ENCODE measurements around the gene KRTAP9-3.
"Not testable (repeated sequence)": the region's sequence is repeated elsewhere in the genome, so short reads cannot be mapped to it uniquely, and the experiment has no call there.

Gene KRTAP9-3

GRCh38 chr17:41271323-41271722 lies 39.1 kb downstream of the KRTAP9-3 start:
- DNase-seq; H3K27me3 ChIP-seq (replicated peaks; ENCODE audit: control insufficient read depth, insufficient read depth, low read length, poor library complexity, severe bottlenecking); H3K27ac ChIP-seq (ENCODE audit: insufficient read depth, low read length, poor library complexity, severe bottlenecking); H3K4me3 ChIP-seq (ENCODE audit: insufficient read depth, low read depth, low read length, poor library complexity, severe bottlenecking); H3K36me3 ChIP-seq (ENCODE audit: control insufficient read depth, insufficient read depth, low read length); H3K4me1 ChIP-seq (ENCODE audit: control insufficient read depth, insufficient read depth, low read length, poor library complexity, severe bottlenecking); H3K9me3 ChIP-seq (ENCODE audit: control insufficient read depth, low read length): not testable (repeated sequence)

- Histone ChIP-seq H3K27ac (ENCODE audit: insufficient read depth, low read length, poor library complexity, severe bottlenecking) (no peak overlapping the region), H3K4me3 (ENCODE audit: insufficient read depth, low read depth, low read length, poor library complexity, severe bottlenecking) (no peak overlapping the region), H3K27me3 (replicated peaks; ENCODE audit: control insufficient read depth, insufficient read depth, low read length, poor library complexity, severe bottlenecking) (no peaks in the 10 kb centered on the region), H3K9me3 (ENCODE audit: control insufficient read depth, low read length) (no peaks in the 10 kb centered on the region), H3K4me1 (ENCODE audit: control insufficient read depth, insufficient read depth, low read length, poor library complexity, severe bottlenecking) (no peaks in the 10 kb centered on the region), H3K36me3 (ENCODE audit: control insufficient read depth, insufficient read depth, low read length) (no peaks in the 10 kb centered on the region)
- DNase-seq, result no peak
These were observed 39.6 kb downstream of the KRTAP9-3 start for GRCh38 chr17:41271858-41272257.

- H3K27ac ChIP-seq (ENCODE audit: insufficient read depth, low read length, poor library complexity, severe bottlenecking); H3K4me1 ChIP-seq (ENCODE audit: control insufficient read depth, insufficient read depth, low read length, poor library complexity, severe bottlenecking); H3K4me3 ChIP-seq (ENCODE audit: insufficient read depth, low read depth, low read length, poor library complexity, severe bottlenecking); DNase-seq; H3K9me3 ChIP-seq (ENCODE audit: control insufficient read depth, low read length); H3K36me3 ChIP-seq (ENCODE audit: control insufficient read depth, insufficient read depth, low read length); H3K27me3 ChIP-seq (replicated peaks; ENCODE audit: control insufficient read depth, insufficient read depth, low read length, poor library complexity, severe bottlenecking): not testable (repeated sequence)
These were observed 43.5 kb downstream of the KRTAP9-3 start, which contains the start of gene KRTAP9-7 for GRCh38 chr17:41275648-41276190. TSS of gene KRTAP9-7 (plus strand) at chr17:41275698. CDS start at chr17:41275698, 0 bp downstream.

- no peaks in the 10 kb centered on the region for H3K9me3 ChIP-seq (ENCODE audit: control insufficient read depth, low read length)
- no peak overlapping the region for H3K27ac ChIP-seq (ENCODE audit: insufficient read depth, low read length, poor library complexity, severe bottlenecking)
- no peak for DNase-seq
- H3K27me3 ChIP-seq (replicated peaks; ENCODE audit: control insufficient read depth, insufficient read depth, low read length, poor library complexity, severe bottlenecking), result no peaks in the 10 kb centered on the region
- no peaks in the 10 kb centered on the region for H3K36me3 ChIP-seq (ENCODE audit: control insufficient read depth, insufficient read depth, low read length)
- H3K4me1 ChIP-seq (ENCODE audit: control insufficient read depth, insufficient read depth, low read length, poor library complexity, severe bottlenecking), result no peaks in the 10 kb centered on the region
- no peak overlapping the region for H3K4me3 ChIP-seq (ENCODE audit: insufficient read depth, low read depth, low read length, poor library complexity, severe bottlenecking)
These were observed 46.1 kb downstream of the KRTAP9-3 start for GRCh38 chr17:41278176-41278955.

All from effector memory CD4-positive, alpha-beta T cell (primary cell).